Measurements from ENCODE around the gene COL6A1. TPM values are rescaled to one million over a fixed set of nuclear protein-coding genes. Genes with fewer than 3 reads are reported as not detected.

Gene COL6A1
- polyA plus RNA-seq, 1 of the 3 experiments (the other 2 are of a cell fraction) = 107 TPM

GRCh38 chr21:46000182-46000730 lies 18.7 kb downstream of the COL6A1 start:
- no peaks in the 10 kb centered on the region for H3K27me3 ChIP-seq (ENCODE audit: insufficient read depth)
- WGBS (ENCODE audit: low lambda C conversion rate) = 89% methylated on average over 7 of the region's 27 CpGs
- H3K79me2 ChIP-seq (ENCODE audit: insufficient read depth) = no peaks in the 10 kb centered on the region
- no peaks in the 10 kb centered on the region for H3K9me2 ChIP-seq
- H3K36me3 ChIP-seq (replicated peaks in 1 of 2; ENCODE audit: control insufficient read depth in 1 of 2, insufficient read depth in 2 of 2, low read length in 1 of 2) = peaks cover 0 to 12% of the 10 kb centered on the region in 2 experiments
- no peak overlapping the region for H3K4me2 ChIP-seq
- no peak overlapping the region for H3K9ac ChIP-seq
- no peaks in the 10 kb centered on the region for H3F3A ChIP-seq (replicated peaks; ENCODE audit: insufficient read depth)
- no peak for DNase-seq
- ChIA-PET CTCF (no interaction called here), POLR2A (no interaction called here)
- H3K4me3 ChIP-seq (ENCODE audit: low read depth in 2 of 2, low read length in 1 of 2) = no peak overlapping the region
- no peak for TF ChIP-seq GATA2 (CRISPR knock-in tag; IDR thresholded peaks at IDR 0.05)
- no peak for TF ChIP-seq USF2 (IDR thresholded peaks at IDR 0.05; ENCODE audit: borderline replicate concordance, low read depth, low read length)
- no peak for TF ChIP-seq TAF1 (IDR thresholded peaks at IDR 0.05; ENCODE audit: borderline replicate concordance, low read depth, low read length)
- TF ChIP-seq EP300 (IDR thresholded peaks at IDR 0.05; ENCODE audit: borderline replicate concordance in 1 of 2, low read depth in 1 of 2, low read length in 1 of 2) = no peak
- TF ChIP-seq FOSL2 (IDR thresholded peaks at IDR 0.05; ENCODE audit: borderline replicate concordance, low read depth) = no peak
- H3K4me1 ChIP-seq (ENCODE audit: control insufficient read depth in 1 of 2, insufficient read depth in 2 of 2, low read depth in 1 of 2, low read length in 1 of 2) = no peaks in the 10 kb centered on the region; a peak in 1 of 4 replicates
- no peaks in the 10 kb centered on the region for H4K20me1 ChIP-seq (ENCODE audit: insufficient read depth)
- no peak overlapping the region for H2AFZ ChIP-seq (ENCODE audit: low read depth)
- H3K27ac ChIP-seq (ENCODE audit: low read depth in 2 of 2, low read length in 1 of 2) = no peak overlapping the region
- H3K9me3 ChIP-seq = no peaks in the 10 kb centered on the region

- H3K4me1 ChIP-seq (ENCODE audit: control insufficient read depth in 1 of 2, insufficient read depth in 2 of 2, low read depth in 1 of 2, low read length in 1 of 2) = no peaks in the 10 kb centered on the region; a peak in 1 of 4 replicates
- no peak overlapping the region for H3K27ac ChIP-seq (ENCODE audit: low read depth in 2 of 2, low read length in 1 of 2)
- ChIA-PET POLR2A (no interaction called here), CTCF (no interaction called here)
- WGBS (ENCODE audit: low lambda C conversion rate) = 87% methylated on average over 19 of the region's 44 CpGs
- no peak overlapping the region for H3K9ac ChIP-seq
- no peaks in the 10 kb centered on the region for H3K9me2 ChIP-seq
- H4K20me1 ChIP-seq (ENCODE audit: insufficient read depth) = no peaks in the 10 kb centered on the region
- H2AFZ ChIP-seq (ENCODE audit: low read depth) = no peak overlapping the region
- H3K4me2 ChIP-seq = no peak overlapping the region
- no peaks in the 10 kb centered on the region for H3K9me3 ChIP-seq
- no peak overlapping the region for H3K4me3 ChIP-seq (ENCODE audit: low read depth in 2 of 2, low read length in 1 of 2)
- no peaks in the 10 kb centered on the region for H3F3A ChIP-seq (replicated peaks; ENCODE audit: insufficient read depth)
- H3K79me2 ChIP-seq (ENCODE audit: insufficient read depth) = no peaks in the 10 kb centered on the region
- no peaks in the 10 kb centered on the region for H3K27me3 ChIP-seq (ENCODE audit: insufficient read depth)
- TF ChIP-seq EZH2phosphoT487 (IDR thresholded peaks at IDR 0.05; ENCODE audit: borderline replicate concordance, low read depth) (no peak), YY1 (IDR thresholded peaks at IDR 0.05; ENCODE audit: low read depth) (no peak), EP300 (IDR thresholded peaks at IDR 0.05; ENCODE audit: borderline replicate concordance in 1 of 2, low read depth in 1 of 2, low read length in 1 of 2) (no peak), TEAD4 (IDR thresholded peaks at IDR 0.05; ENCODE audit: borderline replicate concordance, insufficient read depth) (no peak), GABPA (IDR thresholded peaks at IDR 0.05; ENCODE audit: low read depth) (no peak), USF2 (IDR thresholded peaks at IDR 0.05; ENCODE audit: borderline replicate concordance, low read depth, low read length) (no peak), SIN3A (IDR thresholded peaks at IDR 0.05; ENCODE audit: borderline replicate concordance, low read depth, low read length) (no peak), MAX (IDR thresholded peaks at IDR 0.05; ENCODE audit: low read depth) (no peak), CTCF (IDR thresholded peaks at IDR 0.05) (no peak)
- H3K36me3 ChIP-seq (replicated peaks in 1 of 2; ENCODE audit: control insufficient read depth in 1 of 2, insufficient read depth in 2 of 2, low read length in 1 of 2) = peaks cover 0 to 12% of the 10 kb centered on the region in 2 experiments
- DNase-seq = no peak
Measured at GRCh38 chr21:46000731-46001641, 19.4 kb downstream of the COL6A1 start.
